ENCODE data around the gene HPCAL1.
A peak's percentile ranks its signal among the peaks of the same experiment; 100 is the strongest.

HPCAL1 gene

GRCh38 chr2:10407841-10408648 lies 105.3 kb downstream of the HPCAL1 start:
- peak; percentile 47 to 57 for DNase-seq (ENCODE audit: low read depth in 2 of 2)

- DNase-seq (ENCODE audit: low read depth in 2 of 2): peak; percentile 70 to 73
Measured at GRCh38 chr2:10408649-10409579, 106.2 kb downstream of the HPCAL1 start.

GRCh38 chr2:10410001-10410822 lies 107.5 kb downstream of the HPCAL1 start:
- DNase-seq (ENCODE audit: low read depth in 2 of 2): no peak

- DNase-seq (ENCODE audit: low read depth in 2 of 2): no peak
Measured at GRCh38 chr2:10410823-10411437, 108.2 kb downstream of the HPCAL1 start.

- DNase-seq (ENCODE audit: low read depth in 2 of 2): no peak
Measured at GRCh38 chr2:10411557-10411956, 108.9 kb downstream of the HPCAL1 start.

- peak in 1 of 2 donors; percentile 26 for DNase-seq (ENCODE audit: low read depth in 2 of 2)
Measured at GRCh38 chr2:10412380-10412779, 109.7 kb downstream of the HPCAL1 start.

- DNase-seq (ENCODE audit: low read depth in 2 of 2): no peak
Measured at GRCh38 chr2:10413503-10413902, 110.8 kb downstream of the HPCAL1 start.

GRCh38 chr2:10413991-10414451 lies 111.3 kb downstream of the HPCAL1 start:
- DNase-seq (ENCODE audit: low read depth in 2 of 2): no peak

GRCh38 chr2:10414591-10414990 lies 111.9 kb downstream of the HPCAL1 start:
- DNase-seq (ENCODE audit: low read depth in 2 of 2): no peak

GRCh38 chr2:10415048-10415447 lies 112.3 kb downstream of the HPCAL1 start:
- no peak for DNase-seq (ENCODE audit: low read depth in 2 of 2)

GRCh38 chr2:10415640-10416039 lies 112.9 kb downstream of the HPCAL1 start:
- no peak for DNase-seq (ENCODE audit: low read depth in 2 of 2)

- DNase-seq (ENCODE audit: low read depth in 2 of 2): no peak
Measured at GRCh38 chr2:10417551-10418335, 115.0 kb downstream of the HPCAL1 start.

GRCh38 chr2:10419553-10420257 lies 117.0 kb downstream of the HPCAL1 start:
- no peak for DNase-seq (ENCODE audit: low read depth in 2 of 2)

- DNase-seq (ENCODE audit: low read depth in 2 of 2): no peak
Measured at GRCh38 chr2:10422251-10422650, 119.5 kb downstream of the HPCAL1 start.

GRCh38 chr2:10422732-10423399 lies 120.2 kb downstream of the HPCAL1 start:
- no peak for DNase-seq (ENCODE audit: low read depth in 2 of 2)

GRCh38 chr2:10423400-10423774 lies 120.7 kb downstream of the HPCAL1 start:
- DNase-seq (ENCODE audit: low read depth in 2 of 2): no peak

GRCh38 chr2:10424051-10424450 lies 121.3 kb downstream of the HPCAL1 start:
- no peak for DNase-seq (ENCODE audit: low read depth in 2 of 2)

GRCh38 chr2:10424916-10425505 lies 122.3 kb downstream of the HPCAL1 start:
- DNase-seq (ENCODE audit: low read depth in 2 of 2): no peak

GRCh38 chr2:10425699-10426098 lies 123.0 kb downstream of the HPCAL1 start:
- DNase-seq (ENCODE audit: low read depth in 2 of 2): no peak

Data from stimulated activated CD8-positive, alpha-beta memory T cell treated with anti-CD3 and anti-CD28 coated beads, Interleukin-2, amount 100 ng/mL, for 48 hours (primary cell).